Measurements from ENCODE around the gene MYD88. TPM values are rescaled to one million over a fixed set of nuclear protein-coding genes. Genes with fewer than 3 reads are reported as not detected.

The MYD88 gene
- total RNA-seq, 1 donor = 6.9 TPM

- no peak for TF ChIP-seq CTCF (IDR thresholded peaks at IDR 0.05; ENCODE audit: insufficient read depth, low read depth, low read length)
- DNase-seq (ENCODE audit: low read depth) = peak; percentile 100
- peak within 1 kb of the TSS; percentile 87 for H3K4me3 ChIP-seq (ENCODE audit: low read depth, low read length)
Measured at GRCh38 chr3:38164952-38165721, 26.7 kb downstream of the MYD88 start, which contains the start of gene OXSR1. Gene OXSR1, plus strand, starts transcription at chr3:38165537. Its CDS starts 340 bp downstream, at chr3:38165877.

- TF ChIP-seq CTCF (IDR thresholded peaks at IDR 0.05; ENCODE audit: insufficient read depth, low read depth, low read length) = no peak
- peak overlapping the region; percentile 87 for H3K4me3 ChIP-seq (ENCODE audit: low read depth, low read length)
- DNase-seq (ENCODE audit: low read depth) = peak; percentile 40
Measured at GRCh38 chr3:38165722-38166387, 27.4 kb downstream of the MYD88 start.

DNA sequence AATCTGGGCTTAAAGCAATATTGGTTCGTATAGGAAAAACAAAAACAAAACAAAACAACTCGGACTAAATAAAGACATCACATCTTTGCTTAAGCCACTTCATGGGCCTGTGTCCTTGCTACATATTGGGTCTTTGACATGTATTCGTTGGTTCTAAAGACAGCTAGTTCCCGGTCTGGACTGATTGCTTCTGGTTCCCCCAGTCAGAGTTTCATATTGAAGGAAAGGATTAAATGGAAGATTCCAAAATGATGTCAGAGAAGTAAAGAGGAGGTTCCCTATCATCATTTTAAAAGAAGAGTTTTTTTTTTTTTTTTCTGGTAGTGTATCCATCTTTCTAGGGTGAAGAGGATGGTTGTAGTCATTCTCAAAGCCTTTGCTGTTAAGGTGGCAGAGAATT lies 29.1 kb downstream of the MYD88 start:
- no peak for DNase-seq (ENCODE audit: low read depth)
- no peak for TF ChIP-seq CTCF (IDR thresholded peaks at IDR 0.05; ENCODE audit: insufficient read depth, low read depth, low read length)
- H3K4me3 ChIP-seq (ENCODE audit: low read depth, low read length) = no peak overlapping the region

GRCh38 chr3:38168151-38169026 lies 29.9 kb downstream of the MYD88 start:
- no peak overlapping the region for H3K4me3 ChIP-seq (ENCODE audit: low read depth, low read length)
- DNase-seq (ENCODE audit: low read depth) = peak; percentile 56
- no peak for TF ChIP-seq CTCF (IDR thresholded peaks at IDR 0.05; ENCODE audit: insufficient read depth, low read depth, low read length)

GRCh38 chr3:38169027-38169317 lies 30.5 kb downstream of the MYD88 start:
- DNase-seq (ENCODE audit: low read depth) = no peak
- no peak for TF ChIP-seq CTCF (IDR thresholded peaks at IDR 0.05; ENCODE audit: insufficient read depth, low read depth, low read length)
- H3K4me3 ChIP-seq (ENCODE audit: low read depth, low read length) = no peak overlapping the region

DNA sequence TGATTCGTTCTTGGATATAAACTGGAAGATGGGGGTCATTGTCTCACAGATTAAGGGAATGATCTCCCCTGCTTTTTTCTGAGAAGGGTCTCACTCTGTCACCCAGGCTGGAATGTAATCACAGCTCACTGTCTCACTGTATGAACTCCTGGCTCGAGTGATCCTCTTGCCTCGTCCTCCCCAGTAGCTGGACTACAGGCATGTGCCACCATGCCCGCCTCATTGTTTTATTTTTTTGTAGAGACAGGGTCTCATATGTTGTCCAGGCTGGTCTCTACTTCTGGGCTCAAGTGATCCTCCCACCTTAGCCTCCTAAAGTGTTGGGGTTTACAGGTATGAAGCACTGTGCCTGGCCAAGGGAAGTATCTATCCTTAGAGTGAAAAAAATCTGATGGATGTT lies 32.3 kb downstream of the MYD88 start:
- DNase-seq (ENCODE audit: low read depth) = no peak
- TF ChIP-seq CTCF (IDR thresholded peaks at IDR 0.05; ENCODE audit: insufficient read depth, low read depth, low read length) = no peak
- no peak overlapping the region for H3K4me3 ChIP-seq (ENCODE audit: low read depth, low read length)
